ENCODE data around the gene AJM1.

Gene AJM1

GRCh38 chr9:136845465-136846260 lies 3.4 kb downstream of the AJM1 start:
- no peak for DNase-seq

- DNase-seq = no peak
Measured at GRCh38 chr9:136846376-136847087, 4.3 kb downstream of the AJM1 start.

- peak; percentile 47 for DNase-seq
Measured at GRCh38 chr9:136847088-136847825, 5.0 kb downstream of the AJM1 start.

GRCh38 chr9:136847826-136848392 lies 5.6 kb downstream of the AJM1 start:
- DNase-seq = peak; percentile 70

DNA sequence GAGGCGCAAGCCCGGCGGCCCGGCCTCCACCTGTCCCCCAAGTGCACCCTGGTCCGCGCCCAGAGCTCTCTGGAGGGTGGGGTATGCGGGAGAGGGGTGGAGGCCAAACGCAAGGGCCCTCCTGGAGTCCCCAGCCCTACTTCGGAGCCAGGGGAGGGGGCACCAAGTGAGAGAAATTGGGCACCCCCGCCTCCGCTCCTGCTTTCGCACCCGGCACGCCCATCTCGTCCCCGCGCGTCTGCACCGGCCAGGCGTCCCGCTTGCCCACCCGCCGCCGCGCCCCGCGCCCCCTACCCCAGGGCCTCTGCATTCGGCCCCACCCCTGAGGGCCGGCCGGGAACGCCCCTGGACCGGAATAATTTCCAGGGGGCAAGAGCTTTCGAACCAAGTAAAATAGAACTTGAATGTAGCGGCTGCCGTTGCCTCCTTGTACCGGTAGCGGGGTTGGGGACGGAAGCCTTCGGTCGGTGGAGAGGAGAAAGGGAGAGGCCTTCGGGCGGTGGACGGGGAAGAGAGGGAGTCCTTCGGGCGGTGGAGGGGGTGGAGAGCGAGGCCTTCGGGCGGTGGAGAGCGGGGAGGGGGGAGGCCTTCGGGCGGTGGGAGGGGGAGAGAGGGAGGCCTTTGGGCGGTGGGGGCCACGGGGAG lies 6.2 kb downstream of the AJM1 start:
- peak; percentile 76 for DNase-seq

GRCh38 chr9:136849038-136849959 lies 7.0 kb downstream of the AJM1 start, which contains the start of gene PHPT1:
Gene PHPT1 (plus strand): TSS chr9:136849409. CDS start chr9:136849431, 22 bp downstream.
- DNase-seq = peak; percentile 100

DNA sequence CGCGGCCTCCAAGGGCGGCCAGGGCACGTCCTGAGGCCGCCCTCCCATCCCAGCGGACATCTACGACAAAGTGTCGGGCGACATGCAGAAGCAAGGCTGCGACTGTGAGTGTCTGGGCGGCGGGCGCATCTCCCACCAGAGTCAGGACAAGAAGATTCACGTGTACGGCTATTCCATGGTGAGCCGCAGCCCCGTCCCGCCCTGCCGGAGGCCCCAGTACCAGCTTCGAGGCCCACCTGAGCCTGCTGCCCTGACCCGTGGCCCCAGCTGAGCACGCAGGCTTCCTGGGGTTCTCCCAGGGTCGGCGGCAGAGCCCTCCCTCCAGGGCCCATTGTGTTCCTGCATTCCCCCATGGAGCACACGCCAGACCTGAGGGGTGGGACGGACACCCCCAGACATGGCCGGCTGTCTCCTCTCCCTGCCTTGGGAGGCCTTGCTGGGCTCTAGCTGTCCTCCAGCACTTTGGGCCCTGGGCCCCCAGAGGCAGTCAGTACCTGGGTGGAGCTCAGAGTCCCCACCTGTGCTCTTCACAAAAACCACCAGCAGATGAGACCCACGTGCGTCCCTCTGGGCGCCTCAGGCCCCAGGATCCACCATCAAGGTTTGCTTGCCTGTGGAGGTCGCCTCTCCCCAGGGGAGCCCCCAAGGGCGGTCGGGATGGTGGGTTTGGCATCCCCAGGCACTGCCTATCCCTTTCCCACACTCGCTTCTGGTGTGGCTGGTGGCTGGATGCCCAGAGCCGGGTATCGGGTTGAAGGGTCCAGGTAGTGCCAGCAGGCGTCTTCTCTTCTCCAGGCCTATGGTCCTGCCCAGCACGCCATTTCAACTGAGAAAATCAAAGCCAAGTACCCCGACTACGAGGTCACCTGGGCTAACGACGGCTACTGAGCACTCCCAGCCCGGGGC lies 7.9 kb downstream of the AJM1 start:
- no peak for DNase-seq

- DNase-seq = no peak
Measured at GRCh38 chr9:136850866-136851775, 8.8 kb downstream of the AJM1 start.

DNA sequence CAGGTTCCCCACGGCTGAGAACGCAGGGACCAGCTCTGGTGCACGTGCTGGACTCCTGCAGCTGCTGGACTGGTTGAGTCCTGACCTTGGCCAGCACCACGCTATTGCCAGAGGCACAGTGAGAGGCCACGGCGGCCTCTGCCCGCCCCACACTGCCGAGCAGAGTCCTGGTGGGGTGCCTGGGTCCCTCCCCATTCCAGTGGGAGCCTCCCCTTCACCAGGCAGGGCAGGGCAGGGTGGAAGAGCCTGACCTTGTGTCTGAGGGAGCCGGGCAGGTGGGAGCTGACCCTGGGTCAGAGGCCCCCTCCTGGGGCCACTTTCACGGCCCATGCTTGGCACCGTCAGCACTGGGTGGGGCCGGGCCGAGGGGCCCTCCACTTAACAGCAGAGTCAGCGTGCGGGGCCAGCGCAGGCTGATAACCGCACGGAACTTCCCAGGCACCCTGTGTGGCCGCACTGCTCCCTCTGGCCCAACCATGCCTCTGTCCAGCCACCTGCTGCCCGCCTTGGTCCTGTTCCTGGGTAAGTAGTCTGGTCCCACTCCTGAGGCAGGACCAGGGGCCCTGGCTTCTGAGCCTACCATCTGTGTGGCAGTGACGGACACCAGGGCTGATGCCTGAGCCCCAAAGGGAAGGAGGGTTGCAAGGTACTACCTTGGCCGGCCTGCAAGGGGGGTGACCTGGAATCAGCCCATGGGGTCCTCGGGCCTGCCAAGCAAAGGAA lies 9.8 kb downstream of the AJM1 start, which contains the start of gene MAMDC4:
TSS of gene MAMDC4 (plus strand) at position 406 of the 723 bp plus-strand sequence. CDS start at position 477, 71 bp downstream.
- no peak for DNase-seq

GRCh38 chr9:136852664-136853595 lies 10.7 kb downstream of the AJM1 start:
- no peak for DNase-seq

DNA sequence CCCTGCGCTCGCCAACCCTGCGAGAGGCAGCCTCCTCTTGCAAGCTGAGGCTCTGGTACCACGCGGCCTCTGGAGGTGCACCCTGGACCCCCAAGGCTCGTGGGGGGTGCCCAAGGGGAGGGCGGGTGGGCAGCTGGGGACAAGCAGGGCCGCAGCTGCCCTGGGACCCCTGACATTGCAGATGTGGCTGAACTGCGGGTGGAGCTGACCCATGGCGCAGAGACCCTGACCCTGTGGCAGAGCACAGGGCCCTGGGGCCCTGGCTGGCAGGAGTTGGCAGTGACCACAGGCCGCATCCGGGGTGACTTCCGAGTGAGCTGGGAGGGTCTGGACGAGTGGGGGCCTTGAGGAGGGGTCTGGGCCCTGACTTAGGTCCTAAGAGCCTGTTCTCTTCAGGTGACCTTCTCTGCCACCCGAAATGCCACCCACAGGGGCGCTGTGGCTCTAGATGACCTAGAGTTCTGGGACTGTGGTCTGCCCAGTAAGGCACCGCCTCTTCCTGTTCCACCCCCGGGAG lies 11.4 kb downstream of the AJM1 start:
- no peak for DNase-seq

DNA sequence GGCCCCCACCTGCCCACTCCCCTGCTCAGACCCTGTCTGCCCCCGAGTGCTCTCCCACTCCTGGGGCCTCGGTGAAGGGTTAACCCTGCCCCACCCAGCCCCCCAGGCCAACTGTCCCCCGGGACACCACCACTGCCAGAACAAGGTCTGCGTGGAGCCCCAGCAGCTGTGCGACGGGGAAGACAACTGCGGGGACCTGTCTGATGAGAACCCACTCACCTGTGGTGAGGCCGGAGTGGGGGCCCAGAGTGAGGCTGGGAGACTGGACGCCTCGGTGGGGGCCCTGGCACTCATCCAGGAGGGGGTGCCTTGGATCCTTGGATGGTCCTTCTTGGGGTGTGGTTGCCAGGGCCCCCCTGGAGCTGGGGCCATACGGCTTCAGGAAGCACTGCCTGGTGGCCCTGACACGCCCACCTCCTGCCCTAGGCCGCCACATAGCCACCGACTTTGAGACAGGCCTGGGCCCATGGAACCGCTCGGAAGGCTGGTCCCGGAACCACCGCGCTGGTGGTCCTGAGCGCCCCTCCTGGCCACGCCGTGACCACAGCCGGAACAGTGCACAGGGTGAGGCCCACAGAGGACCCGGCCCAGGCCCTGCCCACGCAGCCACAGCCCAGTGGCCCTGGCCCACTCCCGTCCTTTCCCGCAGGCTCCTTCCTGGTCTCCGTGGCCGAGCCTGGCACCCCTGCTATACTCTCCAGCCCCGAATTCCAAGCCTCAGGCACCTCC lies 12.0 kb downstream of the AJM1 start:
- DNase-seq = no peak

- DNase-seq = no peak
Measured at GRCh38 chr9:136854842-136855460, 12.7 kb downstream of the AJM1 start.

DNA sequence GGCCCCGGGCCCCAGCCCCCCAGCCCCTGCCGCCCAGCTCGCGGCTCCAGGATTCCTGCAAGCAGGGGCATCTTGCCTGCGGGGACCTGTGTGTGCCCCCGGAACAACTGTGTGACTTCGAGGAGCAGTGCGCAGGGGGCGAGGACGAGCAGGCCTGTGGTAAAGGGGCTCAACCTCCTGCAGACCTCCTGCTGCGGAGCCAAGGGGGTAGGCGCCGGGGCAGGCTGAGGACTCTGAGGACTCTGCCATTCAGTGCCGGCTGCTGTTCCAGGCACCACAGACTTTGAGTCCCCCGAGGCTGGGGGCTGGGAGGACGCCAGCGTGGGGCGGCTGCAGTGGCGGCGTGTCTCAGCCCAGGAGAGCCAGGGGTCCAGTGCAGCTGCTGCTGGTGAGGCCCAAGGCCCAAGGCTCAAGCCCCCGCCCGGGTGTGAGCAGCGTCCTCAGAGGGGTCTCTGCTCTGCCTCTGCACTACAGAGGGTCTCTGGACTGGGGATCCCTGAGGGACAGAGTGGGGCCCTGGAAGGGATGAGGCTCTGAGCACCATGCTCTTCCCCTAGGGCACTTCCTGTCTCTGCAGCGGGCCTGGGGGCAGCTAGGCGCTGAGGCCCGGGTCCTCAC lies 13.3 kb downstream of the AJM1 start:
- no peak for DNase-seq

DNA sequence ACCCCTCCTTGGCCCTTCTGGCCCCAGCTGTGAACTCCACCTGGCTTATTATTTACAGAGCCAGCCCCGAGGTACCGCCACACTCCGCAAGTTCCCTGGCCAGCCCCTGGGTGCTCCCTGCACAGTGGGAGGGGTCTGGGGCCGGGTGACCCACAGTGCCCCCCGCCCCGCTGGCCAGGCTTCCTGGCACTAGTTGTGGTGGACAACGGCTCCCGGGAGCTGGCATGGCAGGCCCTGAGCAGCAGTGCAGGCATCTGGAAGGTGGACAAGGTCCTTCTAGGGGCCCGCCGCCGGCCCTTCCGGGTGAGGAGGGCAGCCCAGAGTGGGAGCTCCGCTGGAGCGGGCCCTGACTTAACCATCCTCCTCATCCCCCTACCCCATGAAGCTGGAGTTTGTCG lies 13.8 kb downstream of the AJM1 start:
- no peak for DNase-seq
